Measurements from ENCODE around the gene AMPD3.

AMPD3 gene

GRCh38 chr11:10539339-10539738 is 84.3 kb downstream of the AMPD3 start:
- TF ChIP-seq CTCF (IDR thresholded peaks at IDR 0.05; ENCODE audit: low read depth, low read length), result no peak
- no peak for DNase-seq (ENCODE audit: extremely low read depth, low read depth)

- DNase-seq (ENCODE audit: extremely low read depth, low read depth), result no peak
- no peak; the same call in 1 of the 2 replicates for TF ChIP-seq CTCF (IDR thresholded peaks at IDR 0.05; ENCODE audit: low read depth, low read length)
These were observed 85.5 kb downstream of the AMPD3 start for GRCh38 chr11:10540546-10540914.

- peak; percentile 78 for TF ChIP-seq CTCF (IDR thresholded peaks at IDR 0.05; ENCODE audit: low read depth, low read length)
- DNase-seq (ENCODE audit: extremely low read depth, low read depth), result peak; percentile 68
These were observed 86.0 kb downstream of the AMPD3 start, which contains the start of gene RNF141 for GRCh38 chr11:10540915-10541560. TSS of gene RNF141 (minus strand) at chr11:10541187. CDS start at chr11:10534158, 7,029 bp downstream.

GRCh38 chr11:10541561-10541930 is 86.5 kb downstream of the AMPD3 start:
- TF ChIP-seq CTCF (IDR thresholded peaks at IDR 0.05; ENCODE audit: low read depth, low read length), result no peak
- DNase-seq (ENCODE audit: extremely low read depth, low read depth), result no peak

- no peak for DNase-seq (ENCODE audit: extremely low read depth, low read depth)
- no peak for TF ChIP-seq CTCF (IDR thresholded peaks at IDR 0.05; ENCODE audit: low read depth, low read length)
These were observed 87.7 kb downstream of the AMPD3 start for GRCh38 chr11:10542776-10543175.

GRCh38 chr11:10543782-10544181 is 88.7 kb downstream of the AMPD3 start:
- TF ChIP-seq CTCF (IDR thresholded peaks at IDR 0.05; ENCODE audit: low read depth, low read length), result no peak

GRCh38 chr11:10544491-10545465 is 89.7 kb downstream of the AMPD3 start:
- no peak for DNase-seq (ENCODE audit: extremely low read depth, low read depth)
- TF ChIP-seq CTCF (IDR thresholded peaks at IDR 0.05; ENCODE audit: low read depth, low read length), result no peak

More at GRCh38 chr11:10543782-10544181, 88.7 kb downstream of the AMPD3 start:
- DNase-seq (ENCODE audit: extremely low read depth, low read depth), result no peak
